HG02840 (cell line): ENCODE data around the gene MDP1.
A peak's percentile ranks its signal among the peaks of the same experiment; 100 is the strongest.

Experiments used
- ATAC-seq: cut with Tn5 transposase; IDR thresholded peaks from one replicate; pipeline ENCODE4 v1.9.1; 2021; ENCODE audit warnings: mild to moderate bottlenecking, moderate library complexity, moderate number of reproducible peaks; ENCODE audit not compliant: unreplicated experiment, low FRiP score

Gene MDP1

GRCh38 chr14:24215495-24216344 is at the start of gene MDP1:
Gene MDP1, minus strand, starts transcription at chr14:24216066. Its CDS starts 111 bp downstream, at chr14:24215955.
- ATAC-seq = peak; percentile 49

DNA sequence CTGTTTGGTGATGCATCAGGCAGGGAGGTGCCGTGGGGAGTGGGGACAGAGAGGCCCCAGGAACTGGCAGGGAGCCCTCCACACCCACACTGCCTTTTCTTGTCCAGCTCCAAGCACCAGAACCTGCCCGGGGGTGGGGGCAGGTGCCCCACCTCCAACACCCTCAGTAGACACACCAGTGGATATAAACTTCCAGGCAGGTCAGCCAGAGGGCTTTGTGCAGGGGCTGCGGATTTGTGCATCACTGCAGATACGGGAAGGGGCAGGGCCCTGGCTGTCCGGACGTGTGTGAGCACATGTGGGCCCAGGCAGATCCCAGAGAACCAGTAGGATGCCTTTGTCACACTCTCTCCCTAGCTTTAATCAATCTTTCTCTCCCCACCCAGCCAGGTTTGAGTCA is 48.4 kb upstream of the MDP1 start:
- no peak for ATAC-seq

DNA sequence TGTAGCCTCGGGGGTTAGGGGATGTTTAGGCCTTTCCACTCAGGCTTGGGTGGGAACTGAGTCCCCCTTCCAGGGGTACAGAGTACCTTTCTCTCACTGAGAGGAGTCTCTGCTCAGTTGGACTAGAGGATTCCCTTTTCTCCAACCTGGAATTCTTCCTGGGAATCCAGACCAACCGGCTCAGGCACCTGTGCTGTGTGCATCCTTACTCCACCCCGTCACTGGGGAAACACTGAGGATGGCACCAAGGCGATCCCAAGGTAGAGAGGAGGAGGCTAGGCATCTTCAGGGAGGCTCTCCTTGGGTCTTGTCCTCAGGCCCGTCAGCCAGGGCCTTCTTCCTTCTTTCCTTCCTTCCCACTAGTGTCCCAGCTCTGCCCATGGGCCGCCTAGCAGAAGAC is 48.0 kb upstream of the MDP1 start:
- ATAC-seq = no peak

- ATAC-seq = no peak
Observed at GRCh38 chr14:24262821-24263733, 47.2 kb upstream of the MDP1 start, which contains the start of gene TGM1. Gene TGM1, minus strand, starts transcription at chr14:24263177. Its CDS starts 825 bp downstream, at chr14:24262352.

GRCh38 chr14:24261969-24262327 is 46.1 kb upstream of the MDP1 start:
- ATAC-seq = no peak

DNA sequence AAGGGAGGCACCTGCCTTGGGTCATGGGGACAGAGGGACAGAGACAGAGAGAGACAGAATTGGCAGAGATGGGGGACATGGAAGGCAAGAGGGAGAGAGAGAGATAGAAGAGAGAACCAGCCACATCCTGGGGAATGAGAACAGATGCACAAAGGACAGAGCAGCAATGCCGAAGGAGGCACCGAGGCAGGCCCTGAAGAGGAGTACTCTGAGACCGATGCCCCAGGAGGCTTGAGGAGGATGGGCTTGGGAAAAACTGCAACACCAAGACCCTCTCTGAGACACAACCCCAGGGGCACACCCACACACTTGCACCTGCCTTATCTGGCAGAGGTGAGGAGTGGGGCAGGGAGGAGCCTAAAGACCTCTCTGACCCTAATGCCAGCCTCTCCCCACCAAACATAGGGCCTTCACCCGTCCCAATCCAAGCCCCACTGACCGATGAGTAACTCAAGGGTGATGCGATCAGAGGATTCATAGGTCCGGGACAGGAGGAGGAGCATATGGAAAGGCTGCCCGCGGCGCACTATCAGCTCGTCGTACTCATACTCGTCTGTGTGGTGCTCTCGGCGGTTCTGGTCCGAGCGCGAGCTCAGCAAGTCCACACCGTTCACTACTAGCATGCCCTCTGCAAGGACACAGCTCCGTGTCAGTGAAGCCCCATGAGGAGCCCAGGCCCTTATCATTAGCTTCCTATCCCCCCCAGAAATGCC is 45.5 kb upstream of the MDP1 start:
- no peak for ATAC-seq

DNA sequence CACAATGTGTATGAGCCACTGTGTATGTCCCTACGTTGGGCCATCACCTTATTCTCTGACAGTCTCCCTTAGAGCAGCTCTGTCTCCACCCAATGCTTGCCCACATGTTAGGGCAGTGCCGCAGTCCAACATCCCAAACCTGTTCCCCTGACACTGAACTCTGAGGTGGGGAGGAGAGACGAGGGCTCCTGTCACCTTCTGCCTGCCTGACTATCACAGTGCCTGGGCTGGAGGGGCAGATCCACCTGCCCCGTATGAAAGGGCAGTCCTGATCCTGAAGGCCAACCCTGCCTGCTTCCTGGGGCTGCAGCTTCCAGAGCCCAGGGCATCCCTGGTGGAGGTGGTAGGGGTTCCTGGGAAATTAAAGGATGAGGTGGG is 44.9 kb upstream of the MDP1 start:
- ATAC-seq = no peak

GRCh38 chr14:24260026-24260779 is 44.3 kb upstream of the MDP1 start:
- ATAC-seq = no peak

DNA sequence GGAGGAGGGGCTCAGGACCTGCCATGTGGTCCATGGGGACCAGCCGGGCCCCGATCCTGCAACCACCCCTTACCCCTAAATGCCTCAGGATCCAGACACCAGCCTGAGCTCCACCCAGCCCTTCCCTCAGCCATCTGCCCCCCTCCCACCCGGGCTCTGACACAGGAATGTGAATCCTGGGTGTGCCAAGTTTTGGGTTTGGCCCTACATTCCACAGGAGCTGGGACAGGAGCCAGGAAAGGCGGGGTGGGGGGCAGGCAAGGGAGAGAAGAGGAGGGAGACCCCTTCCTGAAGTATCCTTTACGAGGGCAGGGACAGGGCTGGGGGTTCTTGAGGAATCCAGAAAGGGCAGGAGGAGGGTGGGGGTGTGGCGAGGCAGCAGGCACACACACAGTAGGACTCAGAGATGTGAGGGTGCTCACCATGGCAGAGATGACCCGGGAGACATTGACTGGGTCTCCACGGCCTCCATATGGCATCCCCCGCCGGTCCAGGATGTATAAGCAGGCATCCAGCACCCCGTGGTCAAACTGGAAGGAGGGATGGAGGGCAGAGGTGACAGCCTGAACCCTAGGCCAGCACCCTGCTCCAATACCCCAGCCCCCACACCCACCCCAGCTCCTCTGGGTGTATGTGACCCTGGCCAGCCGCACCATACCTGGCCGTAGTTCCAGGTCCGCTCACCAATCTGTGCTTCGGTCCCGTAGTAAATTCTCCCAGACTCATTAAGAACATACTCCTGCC is 43.6 kb upstream of the MDP1 start:
- no peak for ATAC-seq

- ATAC-seq = no peak
Observed at GRCh38 chr14:24258548-24259265, 42.8 kb upstream of the MDP1 start.

DNA sequence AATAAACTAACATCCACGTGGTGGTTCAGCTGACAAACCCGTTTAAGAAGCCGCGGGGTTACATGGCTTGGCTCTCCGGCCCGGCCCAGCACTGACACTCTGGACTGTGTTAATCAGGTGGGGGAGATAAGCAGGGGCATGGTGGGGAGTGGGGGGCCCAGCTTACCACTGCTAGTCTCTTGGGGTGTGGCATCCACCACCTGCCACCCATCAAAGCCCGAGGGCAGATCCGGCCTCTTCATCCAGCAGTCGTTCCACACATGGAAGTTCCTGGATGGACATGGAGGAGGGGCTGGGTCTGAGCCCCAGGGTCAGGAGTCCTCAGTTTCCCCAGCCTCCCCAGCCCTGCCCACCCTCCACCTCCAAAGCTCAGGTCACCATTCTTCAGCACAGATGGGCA is 42.3 kb upstream of the MDP1 start:
- no peak for ATAC-seq

- no peak for ATAC-seq
Observed at GRCh38 chr14:24256960-24257359, 41.1 kb upstream of the MDP1 start.

DNA sequence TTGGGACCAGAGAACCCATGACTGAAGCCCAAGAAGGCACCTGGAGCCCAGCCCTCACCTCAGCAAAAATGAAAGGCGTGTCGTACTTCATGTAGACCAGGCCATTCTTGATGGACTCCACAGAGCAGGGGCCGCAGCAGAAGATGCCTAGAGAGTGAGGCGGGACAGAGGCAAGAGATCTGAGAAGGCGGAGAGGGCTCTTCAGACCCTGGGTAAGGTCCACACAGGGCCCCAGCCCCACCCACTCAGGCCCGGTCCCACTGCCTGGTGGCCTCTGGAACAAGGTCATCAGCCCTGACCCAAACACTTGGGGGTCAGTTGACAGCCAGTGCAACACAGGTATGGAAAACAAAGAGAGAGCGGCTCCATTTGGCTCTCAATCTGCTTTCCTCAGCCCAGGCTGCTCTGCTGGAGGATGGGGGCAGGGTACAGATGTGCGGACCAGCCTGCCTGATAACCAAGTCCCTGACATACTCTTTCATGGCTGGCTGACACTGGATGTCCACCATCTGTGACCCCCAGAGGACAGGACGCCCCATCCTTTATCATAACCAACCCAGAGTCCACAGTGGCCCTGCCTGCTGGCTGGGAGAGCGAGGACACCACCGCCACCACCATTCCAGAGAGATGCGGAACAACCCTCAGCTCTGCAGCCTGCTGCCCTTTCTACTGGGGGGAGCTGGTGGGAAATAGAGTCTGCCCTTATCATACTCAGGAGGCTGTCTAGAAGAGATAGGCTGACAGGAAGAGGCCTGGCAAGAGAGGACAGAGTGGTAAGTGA is 40.3 kb upstream of the MDP1 start:
- no peak for ATAC-seq

DNA sequence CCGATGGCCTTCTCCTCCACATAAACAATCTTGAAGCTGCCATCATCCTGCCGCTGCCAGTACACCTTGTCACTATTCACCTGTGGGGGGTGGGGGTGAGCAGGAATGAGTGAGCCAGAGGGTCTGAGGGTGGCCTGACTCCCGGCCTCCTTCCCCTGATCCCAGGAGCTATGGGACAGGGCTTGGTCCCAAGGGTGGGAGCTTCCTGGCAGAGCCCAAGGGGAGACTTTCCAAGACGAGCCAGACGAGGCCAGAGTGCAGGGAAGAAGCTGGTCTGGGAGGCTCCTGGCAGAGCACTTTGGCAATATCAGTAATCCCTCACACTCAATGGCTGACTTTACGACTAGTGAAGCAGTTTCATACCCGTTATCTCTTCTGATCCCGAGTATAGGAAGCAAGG is 39.6 kb upstream of the MDP1 start:
- ATAC-seq = no peak

- ATAC-seq = no peak
Observed at GRCh38 chr14:24254630-24255392, 38.9 kb upstream of the MDP1 start.

GRCh38 chr14:24253936-24254335 is 38.1 kb upstream of the MDP1 start:
- ATAC-seq = no peak
